Measurements from ENCODE around the gene KPTN. TPM values are rescaled to one million over a fixed set of nuclear protein-coding genes. Genes with fewer than 3 reads are reported as not detected.

KPTN gene
- total and polyA plus RNA-seq, 2 of the 8 experiments (the other 6 are each of a cell fraction or from before 2014, with no cell fraction given) = 23.6 to 31.3 TPM

- 0 out of 2 replicates have a peak within 1 kb of the TSS, but pooled peaks have one; percentile 50 for H2BK12ac ChIP-seq (ENCODE audit: low read depth, low read length)
- no peak within 1 kb of the TSS for H4K5ac ChIP-seq (ENCODE audit: insufficient read length, low read depth, low read length)
- H3K27me3 ChIP-seq (replicated peaks in 1 of 4; ENCODE audit: control insufficient read depth in 3 of 4, extremely low read depth in 1 of 4, insufficient read depth in 3 of 4, low read length in 3 of 4) = peaks cover 0 to 5% (median 3%) of the 10 kb centered on the region in 4 experiments; a peak in 3 of 7 replicates
- peak; percentile 70 to 89 for DNase-seq (ENCODE audit: low read depth in 1 of 2, low spot score in 2 of 2)
- H4K8ac ChIP-seq (ENCODE audit: extremely low read depth, insufficient read depth, low read length) = peak within 1 kb of the TSS; percentile 9; the same call in 1 of the 2 replicates
- H3K79me2 ChIP-seq (ENCODE audit: control insufficient read depth in 1 of 2, insufficient read depth in 2 of 2, low read length in 2 of 2) = no peaks in the 10 kb centered on the region
- H3K4ac ChIP-seq (replicated peaks; ENCODE audit: insufficient read length, low read depth, low read length) = no peak within 1 kb of the TSS
- H2AFZ ChIP-seq (ENCODE audit: low read length) = no peak within 1 kb of the TSS
- peak within 1 kb of the TSS in 1 of 4 experiments; percentile 47; a peak in 2 of 7 replicates for H3K9ac ChIP-seq (replicated peaks in 1 of 4; ENCODE audit: extremely low read depth in 1 of 4, low read depth in 3 of 4, low read length in 3 of 4)
- H2AK5ac ChIP-seq (ENCODE audit: low read depth, low read length) = no peak within 1 kb of the TSS
- H2BK5ac ChIP-seq (ENCODE audit: low read depth, low read length) = 0 out of 2 replicates have a peak within 1 kb of the TSS, but pooled peaks have one; percentile 24
- peaks cover 0 to 2% (median under 1%) of the 10 kb centered on the region in 4 experiments; a peak in 1 of 8 replicates for H3K36me3 ChIP-seq (ENCODE audit: control insufficient read depth in 2 of 4, insufficient read depth in 4 of 4, low read length in 3 of 4)
- no peak within 1 kb of the TSS for H3K23ac ChIP-seq (ENCODE audit: insufficient read length)
- H3K18ac ChIP-seq (ENCODE audit: extremely low read depth, low read length) = peak within 1 kb of the TSS; percentile 60
- peak within 1 kb of the TSS; percentile 65 to 83 for H3K4me2 ChIP-seq (ENCODE audit: insufficient read depth in 1 of 2, low read depth in 2 of 2, low read length in 2 of 2)
- FAIRE-seq = no peak
- H3K4me3 ChIP-seq (ENCODE audit: extremely low read depth in 1 of 4, insufficient read depth in 2 of 4, low read depth in 3 of 4, low read length in 4 of 4) = peak within 1 kb of the TSS; percentile 61 to 86 (median 68)
- peaks cover 4 to 33% (median 18%) of the 10 kb centered on the region in 4 experiments for H3K4me1 ChIP-seq (replicated peaks in 1 of 4; ENCODE audit: control insufficient read depth in 3 of 4, insufficient read depth in 4 of 4, low read length in 3 of 4)
- no peaks in the 10 kb centered on the region for H3K79me1 ChIP-seq (ENCODE audit: low read depth, low read length)
- H2BK15ac ChIP-seq (ENCODE audit: low read length) = no peak within 1 kb of the TSS
- ChIA-PET CTCF (ENCODE audit: partially characterized antibody) (interaction anchor here (1.1 to 11.5 kb wide), 4 partner anchors 19 to 241 kb away, joined by 3 to 80 read pairs (median 4); partner anchors contain the start of gene EHD2), POLR2A (ENCODE audit: partially characterized antibody) (interaction anchor here (1.1 to 5.2 kb wide), 5 partner anchors 9 to 235 kb away, joined by 3 to 29 read pairs (median 6); partner anchors contain the start of gene KPTN)
- peaks cover 7% of the 10 kb centered on the region; the same call in 1 of the 2 replicates for H3K23me2 ChIP-seq (ENCODE audit: low read depth, low read length)
- peak within 1 kb of the TSS; percentile 72; the same call in 1 of the 2 replicates for H2BK20ac ChIP-seq (ENCODE audit: low read length)
- H3K27ac ChIP-seq (ENCODE audit: low read depth, low read length) = no peak within 1 kb of the TSS
- no peaks in the 10 kb centered on the region for H3K9me3 ChIP-seq (ENCODE audit: insufficient read depth in 2 of 2, low read depth in 1 of 2, low read length in 1 of 2)
- H3K56ac ChIP-seq (replicated peaks; ENCODE audit: insufficient read length, low read depth, low read length) = no peak within 1 kb of the TSS
- H2BK120ac ChIP-seq (replicated peaks; ENCODE audit: low read depth, low read length) = no peak within 1 kb of the TSS
- H4K20me1 ChIP-seq (replicated peaks in 1 of 2; ENCODE audit: control insufficient read depth in 1 of 2, insufficient read depth in 2 of 2, low read length in 2 of 2) = peaks cover 0 to 2% of the 10 kb centered on the region in 2 experiments
- WGBS, 2 experiments (ENCODE audit: extremely low coverage in 1 of 2, insufficient coverage in 1 of 2, insufficient read length in 1 of 2, insufficient replicate concordance in 2 of 2, low coverage in 1 of 2, low lambda C conversion rate in 2 of 2, missing lambda C conversion rate in 1 of 2) = 13% methylated on average over 13 of the region's 29 CpGs; no CpG with 5 or more reads in 1 of the 2 experiments
- H3K14ac ChIP-seq (ENCODE audit: insufficient read length) = no peak within 1 kb of the TSS
- H4K91ac ChIP-seq (replicated peaks; ENCODE audit: insufficient read length, low read length) = no peak within 1 kb of the TSS
- TF ChIP-seq CEBPB (IDR thresholded peaks at IDR 0.05; ENCODE audit: low read depth, low read length) (no peak), SIRT6 (IDR thresholded peaks at IDR 0.05; ENCODE audit: low read length) (no peak), SIX5 (IDR thresholded peaks at IDR 0.05; ENCODE audit: low read depth, low read length) (no peak)
- TF ChIP-seq, protein P1, sequence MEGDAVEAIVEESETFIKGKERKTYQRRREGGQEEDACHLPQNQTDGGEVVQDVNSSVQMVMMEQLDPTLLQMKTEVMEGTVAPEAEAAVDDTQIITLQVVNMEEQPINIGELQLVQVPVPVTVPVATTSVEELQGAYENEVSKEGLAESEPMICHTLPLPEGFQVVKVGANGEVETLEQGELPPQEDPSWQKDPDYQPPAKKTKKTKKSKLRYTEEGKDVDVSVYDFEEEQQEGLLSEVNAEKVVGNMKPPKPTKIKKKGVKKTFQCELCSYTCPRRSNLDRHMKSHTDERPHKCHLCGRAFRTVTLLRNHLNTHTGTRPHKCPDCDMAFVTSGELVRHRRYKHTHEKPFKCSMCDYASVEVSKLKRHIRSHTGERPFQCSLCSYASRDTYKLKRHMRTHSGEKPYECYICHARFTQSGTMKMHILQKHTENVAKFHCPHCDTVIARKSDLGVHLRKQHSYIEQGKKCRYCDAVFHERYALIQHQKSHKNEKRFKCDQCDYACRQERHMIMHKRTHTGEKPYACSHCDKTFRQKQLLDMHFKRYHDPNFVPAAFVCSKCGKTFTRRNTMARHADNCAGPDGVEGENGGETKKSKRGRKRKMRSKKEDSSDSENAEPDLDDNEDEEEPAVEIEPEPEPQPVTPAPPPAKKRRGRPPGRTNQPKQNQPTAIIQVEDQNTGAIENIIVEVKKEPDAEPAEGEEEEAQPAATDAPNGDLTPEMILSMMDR (IDR thresholded peaks at IDR 0.05; ENCODE audit: control extremely low read depth in 1 of 3, insufficient read depth in 1 of 3, low read depth in 1 of 3, low read length in 3 of 3) = no peak
Measured at GRCh38 chr19:47471733-47472457, 12.1 kb downstream of the KPTN start, which contains the start of gene SLC8A2. Gene SLC8A2, minus strand, starts transcription at chr19:47471893. Its CDS starts 5,490 bp downstream, at chr19:47466403.

Data from H1 (cell line).